ENCODE measurements around the gene DENND2A.
"Not testable (repeated sequence)": the region's sequence is repeated elsewhere in the genome, so short reads cannot be mapped to it uniquely, and the experiment has no call there.

DENND2A gene

GRCh38 chr7:140672382-140673062, 31.9 kb upstream of the DENND2A start, which contains the start of gene ADCK2:
Gene ADCK2, plus strand, starts transcription at chr7:140672945. Its CDS starts 386 bp downstream, at chr7:140673331.
- no peak for DNase-seq

- no peak for DNase-seq
These were observed 31.4 kb upstream of the DENND2A start for GRCh38 chr7:140671966-140672365.

GRCh38 chr7:140670343-140670935, 29.8 kb upstream of the DENND2A start:
- no peak for DNase-seq

- not testable (repeated sequence) for DNase-seq
These were observed 29.2 kb upstream of the DENND2A start for GRCh38 chr7:140669862-140670261.

- DNase-seq = no peak
These were observed 28.7 kb upstream of the DENND2A start for GRCh38 chr7:140669352-140669751.

GRCh38 chr7:140668641-140669040, 28.0 kb upstream of the DENND2A start:
- DNase-seq = no peak

- no peak for DNase-seq
These were observed 26.9 kb upstream of the DENND2A start for GRCh38 chr7:140667476-140667875.

GRCh38 chr7:140662938-140663337, 22.3 kb upstream of the DENND2A start:
- not testable (repeated sequence) for DNase-seq

- DNase-seq = no peak
These were observed 20.5 kb upstream of the DENND2A start for GRCh38 chr7:140661124-140661523.

- no peak for DNase-seq
These were observed 19.2 kb upstream of the DENND2A start for GRCh38 chr7:140659856-140660255.

GRCh38 chr7:140657891-140658290, 17.3 kb upstream of the DENND2A start:
- DNase-seq = no peak

GRCh38 chr7:140656548-140657515, 16.2 kb upstream of the DENND2A start:
- DNase-seq = no peak

GRCh38 chr7:140655511-140656408, 15.1 kb upstream of the DENND2A start:
- no peak for DNase-seq

- no peak for DNase-seq
These were observed 14.0 kb upstream of the DENND2A start for GRCh38 chr7:140654661-140655060.

- DNase-seq = no peak
These were observed 13.4 kb upstream of the DENND2A start for GRCh38 chr7:140654109-140654387.

- DNase-seq = peak; percentile 76
These were observed 12.9 kb upstream of the DENND2A start for GRCh38 chr7:140653319-140654108.

GRCh38 chr7:140650367-140650766, 9.8 kb upstream of the DENND2A start:
- no peak for DNase-seq

GRCh38 chr7:140649556-140650205, 9.1 kb upstream of the DENND2A start:
- DNase-seq = no peak

GRCh38 chr7:140646931-140647647, 6.5 kb upstream of the DENND2A start:
- DNase-seq = peak; percentile 92

- no peak for DNase-seq
These were observed 4.7 kb upstream of the DENND2A start for GRCh38 chr7:140645166-140645900.

Measured in DMS 273 treated with DMSO at 0.1 percent for 48 hours (cell line).